Measurements from ENCODE around the gene CDK10. TPM values are rescaled to one million over a fixed set of nuclear protein-coding genes. Genes with fewer than 3 reads are reported as not detected.
"Not testable (repeated sequence)": the region's sequence is repeated elsewhere in the genome, so short reads cannot be mapped to it uniquely, and the experiment has no call there.

The CDK10 gene
- total and polyA plus RNA-seq, 2 donors, result 38.3 to 124 TPM

GRCh38 chr16:89697161-89697615 is 10.7 kb downstream of the CDK10 start:
- H3K27ac ChIP-seq (ENCODE audit: low read depth in 1 of 2, low read length in 1 of 2), result no peak overlapping the region
- no peak overlapping the region for H3K4me3 ChIP-seq (ENCODE audit: low read length in 2 of 2)
- H3K27me3 ChIP-seq (ENCODE audit: control insufficient read depth in 2 of 2, insufficient read depth in 1 of 2, low read length in 1 of 2), result no peaks in the 10 kb centered on the region
- H3K4me1 ChIP-seq (ENCODE audit: control insufficient read depth in 2 of 2, insufficient read depth in 2 of 2, low read length in 2 of 2), result peaks cover 22 to 25% of the 10 kb centered on the region in 2 donors
- H3K36me3 ChIP-seq (ENCODE audit: control insufficient read depth in 2 of 2, insufficient read depth in 2 of 2, low read length in 1 of 2), result peaks cover 28 to 47% of the 10 kb centered on the region in 2 donors
- DNase-seq (ENCODE audit: low read depth in 6 of 9, low spot score in 9 of 9), result no peak
- H3K9me3 ChIP-seq (ENCODE audit: control insufficient read depth in 2 of 2, insufficient read depth in 1 of 2, low read length in 1 of 2), result no peaks in the 10 kb centered on the region
- 98% methylated on average over 19 of the region's 19 CpGs for WGBS

GRCh38 chr16:89697616-89698331 is 11.3 kb downstream of the CDK10 start:
- WGBS, result 98% methylated on average over 32 of the region's 32 CpGs
- no peak overlapping the region for H3K27ac ChIP-seq (ENCODE audit: low read depth in 1 of 2, low read length in 1 of 2)
- peaks cover 24 to 30% of the 10 kb centered on the region in 2 donors for H3K4me1 ChIP-seq (ENCODE audit: control insufficient read depth in 2 of 2, insufficient read depth in 2 of 2, low read length in 2 of 2)
- H3K27me3 ChIP-seq (ENCODE audit: control insufficient read depth in 2 of 2, insufficient read depth in 1 of 2, low read length in 1 of 2), result no peaks in the 10 kb centered on the region
- H3K4me3 ChIP-seq (ENCODE audit: low read length in 2 of 2), result no peak overlapping the region
- DNase-seq (ENCODE audit: low read depth in 6 of 9, low spot score in 9 of 9), result no peak
- H3K9me3 ChIP-seq (ENCODE audit: control insufficient read depth in 2 of 2, insufficient read depth in 1 of 2, low read length in 1 of 2), result no peaks in the 10 kb centered on the region
- H3K36me3 ChIP-seq (ENCODE audit: control insufficient read depth in 2 of 2, insufficient read depth in 2 of 2, low read length in 1 of 2), result peaks cover 24 to 43% of the 10 kb centered on the region in 2 donors

GRCh38 chr16:89698717-89699116 is 12.2 kb downstream of the CDK10 start:
- 99% methylated on average over 14 of the region's 14 CpGs for WGBS
- Histone ChIP-seq H3K36me3 (ENCODE audit: control insufficient read depth in 2 of 2, insufficient read depth in 2 of 2, low read length in 1 of 2) (peaks cover 16 to 35% of the 10 kb centered on the region in 2 donors), H3K4me1 (ENCODE audit: control insufficient read depth in 2 of 2, insufficient read depth in 2 of 2, low read length in 2 of 2) (peaks cover 24 to 30% of the 10 kb centered on the region in 2 donors)
- DNase-seq (ENCODE audit: low read depth in 6 of 9, low spot score in 9 of 9); H3K27me3 ChIP-seq (ENCODE audit: control insufficient read depth in 2 of 2, insufficient read depth in 1 of 2, low read length in 1 of 2); H3K27ac ChIP-seq (ENCODE audit: low read depth in 1 of 2, low read length in 1 of 2); H3K9me3 ChIP-seq (ENCODE audit: control insufficient read depth in 2 of 2, insufficient read depth in 1 of 2, low read length in 1 of 2); H3K4me3 ChIP-seq (ENCODE audit: low read length in 2 of 2): not testable (repeated sequence)

- WGBS, result 80% methylated on average over 18 of the region's 18 CpGs
- peaks cover 9 to 25% of the 10 kb centered on the region in 2 donors for H3K36me3 ChIP-seq (ENCODE audit: control insufficient read depth in 2 of 2, insufficient read depth in 2 of 2, low read length in 1 of 2)
- not testable (repeated sequence) for H3K27me3 ChIP-seq (ENCODE audit: control insufficient read depth in 2 of 2, insufficient read depth in 1 of 2, low read length in 1 of 2); DNase-seq (ENCODE audit: low read depth in 6 of 9, low spot score in 9 of 9); H3K4me3 ChIP-seq (ENCODE audit: low read length in 2 of 2); H3K9me3 ChIP-seq (ENCODE audit: control insufficient read depth in 2 of 2, insufficient read depth in 1 of 2, low read length in 1 of 2); H3K27ac ChIP-seq (ENCODE audit: low read depth in 1 of 2, low read length in 1 of 2)
- peaks cover 24 to 30% of the 10 kb centered on the region in 2 donors for H3K4me1 ChIP-seq (ENCODE audit: control insufficient read depth in 2 of 2, insufficient read depth in 2 of 2, low read length in 2 of 2)
These were observed 13.2 kb downstream of the CDK10 start for GRCh38 chr16:89699629-89700099.

GRCh38 chr16:89700100-89700648 is 13.7 kb downstream of the CDK10 start:
- WGBS, result under 1% methylated on average over 30 of the region's 30 CpGs
- Histone ChIP-seq H3K4me3 (ENCODE audit: low read length in 2 of 2) (peak overlapping the region; percentile 68 to 83), H3K27ac (ENCODE audit: low read depth in 1 of 2, low read length in 1 of 2) (peak overlapping the region; percentile 57 to 93), H3K36me3 (ENCODE audit: control insufficient read depth in 2 of 2, insufficient read depth in 2 of 2, low read length in 1 of 2) (peaks cover 6 to 24% of the 10 kb centered on the region in 2 donors), H3K4me1 (ENCODE audit: control insufficient read depth in 2 of 2, insufficient read depth in 2 of 2, low read length in 2 of 2) (peaks cover 24 to 30% of the 10 kb centered on the region in 2 donors), H3K9me3 (ENCODE audit: control insufficient read depth in 2 of 2, insufficient read depth in 1 of 2, low read length in 1 of 2) (no peaks in the 10 kb centered on the region), H3K27me3 (ENCODE audit: control insufficient read depth in 2 of 2, insufficient read depth in 1 of 2, low read length in 1 of 2) (no peaks in the 10 kb centered on the region)
- DNase-seq (ENCODE audit: low read depth in 6 of 9, low spot score in 9 of 9), result peak; percentile 82 to 96 (median 92)

- Histone ChIP-seq H3K4me1 (ENCODE audit: control insufficient read depth in 2 of 2, insufficient read depth in 2 of 2, low read length in 2 of 2) (peaks cover 24 to 30% of the 10 kb centered on the region in 2 donors), H3K36me3 (ENCODE audit: control insufficient read depth in 2 of 2, insufficient read depth in 2 of 2, low read length in 1 of 2) (peaks cover 6 to 18% of the 10 kb centered on the region in 2 donors), H3K4me3 (ENCODE audit: low read length in 2 of 2) (peak overlapping the region; percentile 68 to 83), H3K27ac (ENCODE audit: low read depth in 1 of 2, low read length in 1 of 2) (peak overlapping the region; percentile 78 to 93), H3K9me3 (ENCODE audit: control insufficient read depth in 2 of 2, insufficient read depth in 1 of 2, low read length in 1 of 2) (no peaks in the 10 kb centered on the region), H3K27me3 (ENCODE audit: control insufficient read depth in 2 of 2, insufficient read depth in 1 of 2, low read length in 1 of 2) (no peaks in the 10 kb centered on the region)
- WGBS, result 3% methylated on average over 77 of the region's 78 CpGs
- peak in 5 of 9 donors; percentile 26 to 68 (median 53) for DNase-seq (ENCODE audit: low read depth in 6 of 9, low spot score in 9 of 9)
These were observed 14.3 kb downstream of the CDK10 start for GRCh38 chr16:89700649-89701424.

GRCh38 chr16:89701425-89702406 is 15.2 kb downstream of the CDK10 start, which contains the start of gene SPATA2L:
SPATA2L (minus strand) TSS chr16:89701705; CDS start chr16:89701232, 473 bp downstream.
- Histone ChIP-seq H3K27me3 (ENCODE audit: control insufficient read depth in 2 of 2, insufficient read depth in 1 of 2, low read length in 1 of 2) (no peaks in the 10 kb centered on the region), H3K4me1 (ENCODE audit: control insufficient read depth in 2 of 2, insufficient read depth in 2 of 2, low read length in 2 of 2) (peaks cover 20 to 29% of the 10 kb centered on the region in 2 donors), H3K9me3 (ENCODE audit: control insufficient read depth in 2 of 2, insufficient read depth in 1 of 2, low read length in 1 of 2) (no peaks in the 10 kb centered on the region), H3K27ac (ENCODE audit: low read depth in 1 of 2, low read length in 1 of 2) (peak within 1 kb of the TSS; percentile 89 to 93), H3K4me3 (ENCODE audit: low read length in 2 of 2) (peak within 1 kb of the TSS; percentile 68 to 83), H3K36me3 (ENCODE audit: control insufficient read depth in 2 of 2, insufficient read depth in 2 of 2, low read length in 1 of 2) (peaks cover 3 to 12% of the 10 kb centered on the region in 2 donors)
- under 1% methylated on average over 97 of the region's 97 CpGs for WGBS
- peak; percentile 91 to 98 (median 96) for DNase-seq (ENCODE audit: low read depth in 6 of 9, low spot score in 9 of 9)

GRCh38 chr16:89704281-89704680 is 17.8 kb downstream of the CDK10 start:
- Histone ChIP-seq H3K27ac (ENCODE audit: low read depth in 1 of 2, low read length in 1 of 2) (no peak overlapping the region), H3K36me3 (ENCODE audit: control insufficient read depth in 2 of 2, insufficient read depth in 2 of 2, low read length in 1 of 2) (no peaks in the 10 kb centered on the region), H3K4me1 (ENCODE audit: control insufficient read depth in 2 of 2, insufficient read depth in 2 of 2, low read length in 2 of 2) (peaks cover 19 to 26% of the 10 kb centered on the region in 2 donors), H3K4me3 (ENCODE audit: low read length in 2 of 2) (no peak overlapping the region), H3K9me3 (ENCODE audit: control insufficient read depth in 2 of 2, insufficient read depth in 1 of 2, low read length in 1 of 2) (no peaks in the 10 kb centered on the region), H3K27me3 (ENCODE audit: control insufficient read depth in 2 of 2, insufficient read depth in 1 of 2, low read length in 1 of 2) (no peaks in the 10 kb centered on the region)
- DNase-seq (ENCODE audit: low read depth in 6 of 9, low spot score in 9 of 9), result no peak
- 91% methylated on average over 13 of the region's 13 CpGs for WGBS
